Esophagus muscularis mucosa (tissue), 3 donors: ENCODE measurements around the gene ADAMTS2.

ENCODE experiments used
- POLR2A ChIP-seq: fragments of 450-650 bp; IDR thresholded peaks from one replicate; pipeline ENCODE4 v1.6.1; 2017; ENCODE audit warnings: antibody characterized with exemption, moderate library complexity, mild to moderate bottlenecking, low read depth
- TF ChIP-seq, protein P1 (sequence below), 3 experiments: fragments of 200-600 bp in 2 of 3; fragments of 450-650 bp in 1 of 3; sonication (generic) in 2 of 3; IDR thresholded peaks; one replicate each; pipeline ENCODE4 v1.5.1; 2017 to 2019; ENCODE audit warnings: antibody characterized with exemption in 3 of 3, mild to moderate bottlenecking in 2 of 3, moderate library complexity in 1 of 3

DNA sequence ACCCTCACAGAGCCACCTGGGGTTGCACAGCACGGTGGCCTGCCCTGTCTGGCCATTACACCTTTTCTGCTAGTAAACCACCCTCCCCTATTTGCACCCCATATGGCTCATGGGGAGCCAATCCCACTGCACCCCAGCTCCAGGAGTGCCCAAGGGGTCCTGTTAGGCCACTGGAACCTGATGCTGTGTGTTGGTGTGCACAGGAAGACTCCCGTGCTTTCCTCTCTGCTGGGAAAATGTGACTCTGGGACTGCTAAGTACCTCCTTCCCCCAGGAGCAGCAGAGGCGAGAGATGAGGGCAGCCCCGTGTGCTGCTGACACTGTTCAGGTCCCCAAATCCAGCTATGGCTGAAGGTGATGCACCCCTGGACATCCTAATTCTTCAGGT lies 126.3 kb downstream of the ADAMTS2 start:
- TF ChIP-seq, protein P1, sequence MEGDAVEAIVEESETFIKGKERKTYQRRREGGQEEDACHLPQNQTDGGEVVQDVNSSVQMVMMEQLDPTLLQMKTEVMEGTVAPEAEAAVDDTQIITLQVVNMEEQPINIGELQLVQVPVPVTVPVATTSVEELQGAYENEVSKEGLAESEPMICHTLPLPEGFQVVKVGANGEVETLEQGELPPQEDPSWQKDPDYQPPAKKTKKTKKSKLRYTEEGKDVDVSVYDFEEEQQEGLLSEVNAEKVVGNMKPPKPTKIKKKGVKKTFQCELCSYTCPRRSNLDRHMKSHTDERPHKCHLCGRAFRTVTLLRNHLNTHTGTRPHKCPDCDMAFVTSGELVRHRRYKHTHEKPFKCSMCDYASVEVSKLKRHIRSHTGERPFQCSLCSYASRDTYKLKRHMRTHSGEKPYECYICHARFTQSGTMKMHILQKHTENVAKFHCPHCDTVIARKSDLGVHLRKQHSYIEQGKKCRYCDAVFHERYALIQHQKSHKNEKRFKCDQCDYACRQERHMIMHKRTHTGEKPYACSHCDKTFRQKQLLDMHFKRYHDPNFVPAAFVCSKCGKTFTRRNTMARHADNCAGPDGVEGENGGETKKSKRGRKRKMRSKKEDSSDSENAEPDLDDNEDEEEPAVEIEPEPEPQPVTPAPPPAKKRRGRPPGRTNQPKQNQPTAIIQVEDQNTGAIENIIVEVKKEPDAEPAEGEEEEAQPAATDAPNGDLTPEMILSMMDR (IDR thresholded peaks at IDR 0.05): no peak
- TF ChIP-seq POLR2A: no peak
